HG02642 (cell line): Measurements from ENCODE around the gene OSBPL5.
"Not testable (repeated sequence)": the region's sequence is repeated elsewhere in the genome, so short reads cannot be mapped to it uniquely, and the experiment has no call there.

Experiments used
- ATAC-seq: cut with Tn5 transposase; IDR thresholded peaks from one replicate; pipeline ENCODE4 v1.9.1; 2021; ENCODE audit warnings: mild to moderate bottlenecking; ENCODE audit not compliant: unreplicated experiment, poor library complexity

OSBPL5 gene

GRCh38 chr11:3124821-3125220 is 40.3 kb downstream of the OSBPL5 start:
- ATAC-seq = no peak

- ATAC-seq = no peak
Measured at GRCh38 chr11:3123761-3124733, 41.1 kb downstream of the OSBPL5 start.

- no peak for ATAC-seq
Measured at GRCh38 chr11:3123305-3123704, 41.8 kb downstream of the OSBPL5 start.

GRCh38 chr11:3122775-3123201 is 42.3 kb downstream of the OSBPL5 start:
- no peak for ATAC-seq

GRCh38 chr11:3121931-3122774 is 43.0 kb downstream of the OSBPL5 start:
- no peak for ATAC-seq

- no peak for ATAC-seq
Measured at GRCh38 chr11:3121416-3121815, 43.7 kb downstream of the OSBPL5 start.

GRCh38 chr11:3120071-3120792 is 44.9 kb downstream of the OSBPL5 start:
- ATAC-seq = no peak

GRCh38 chr11:3119141-3119821 is 45.8 kb downstream of the OSBPL5 start:
- no peak for ATAC-seq

- ATAC-seq = no peak
Measured at GRCh38 chr11:3115321-3115720, 49.8 kb downstream of the OSBPL5 start.

GRCh38 chr11:3113661-3114060 is 51.4 kb downstream of the OSBPL5 start:
- not testable (repeated sequence) for ATAC-seq

GRCh38 chr11:3111919-3112690 is 53.0 kb downstream of the OSBPL5 start:
- ATAC-seq = no peak

GRCh38 chr11:3111466-3111865 is 53.6 kb downstream of the OSBPL5 start:
- no peak for ATAC-seq

- ATAC-seq = no peak
Measured at GRCh38 chr11:3109921-3110706, 55.0 kb downstream of the OSBPL5 start.

GRCh38 chr11:3109434-3109833 is 55.7 kb downstream of the OSBPL5 start:
- ATAC-seq = no peak

GRCh38 chr11:3108183-3108721 is 56.9 kb downstream of the OSBPL5 start:
- no peak for ATAC-seq

- ATAC-seq = no peak
Measured at GRCh38 chr11:3107608-3108182, 57.4 kb downstream of the OSBPL5 start.

- ATAC-seq = no peak
Measured at GRCh38 chr11:3106736-3107524, 58.2 kb downstream of the OSBPL5 start.
